ENCODE measurements around the gene TENT5C. TPM values are rescaled to one million over a fixed set of nuclear protein-coding genes. Genes with fewer than 3 reads are reported as not detected.

TENT5C gene
- total RNA-seq, 5 donors from 2014 or later (not counting 1 experiment from before 2014, with no cell fraction given), result 7.6 to 133 (median 11.2) TPM

DNA sequence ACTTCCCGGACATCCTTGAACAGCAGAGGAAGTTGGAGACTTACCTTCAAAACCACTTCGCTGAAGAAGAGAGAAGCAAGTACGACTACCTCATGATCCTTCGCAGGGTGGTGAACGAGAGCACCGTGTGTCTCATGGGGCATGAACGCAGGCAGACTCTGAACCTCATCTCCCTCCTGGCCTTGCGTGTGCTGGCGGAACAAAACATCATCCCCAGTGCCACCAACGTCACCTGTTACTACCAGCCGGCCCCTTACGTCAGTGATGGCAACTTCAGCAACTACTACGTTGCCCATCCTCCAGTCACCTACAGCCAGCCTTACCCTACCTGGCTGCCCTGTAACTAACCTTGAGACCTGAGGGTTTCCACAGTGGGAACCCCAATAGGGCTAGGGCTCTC lies 17.9 kb downstream of the TENT5C start:
- peak overlapping the region in 1 of 2 donors; percentile 17 for H3K27ac Mint-ChIP-seq
- no peaks in the 10 kb centered on the region for H3K27me3 Mint-ChIP-seq
- ATAC-seq (replicated peaks in 1 of 4) (peak in 1 of 4 experiments; percentile 16), DNase-seq (no peak)
- H3K4me3 ChIP-seq (ENCODE audit: control insufficient read depth in 1 of 2, extremely low read depth in 1 of 2, low read length in 1 of 2), result no peak overlapping the region
- H3K4me3 Mint-ChIP-seq, result no peak overlapping the region
- H3K36me3 Mint-ChIP-seq, result peaks cover 69% of the 10 kb centered on the region
- 98% methylated on average over 8 of the region's 13 CpGs for WGBS (ENCODE audit: insufficient coverage)
- CTCF ChIA-PET, result interaction anchor here (0.9 to 2.0 kb wide), 4 partner anchors 16 to 130 kb away, joined by 3 to 5 read pairs (median 4); no protein-coding TSS in a partner anchor
- peaks cover 0 to 9% of the 10 kb centered on the region in 2 experiments for H3K4me1 ChIP-seq (ENCODE audit: control insufficient read depth in 1 of 2, extremely low read depth in 1 of 2, insufficient read depth in 2 of 2, low read length in 2 of 2)
- H3K4me1 Mint-ChIP-seq, result peaks cover 16 to 44% (median 24%) of the 10 kb centered on the region in 3 donors
- POLR2A ChIA-PET, result interaction anchor here (0.6 to 1.1 kb wide), 3 partner anchors 11 to 34 kb away, joined by 3 to 8 read pairs (median 4); no protein-coding TSS in a partner anchor
- peaks cover 0 to 27% of the 10 kb centered on the region in 2 donors for H3K36me3 ChIP-seq (ENCODE audit: control insufficient read depth in 2 of 2, extremely low read depth in 1 of 2, insufficient read depth in 1 of 2, low read length in 1 of 2)
- H3K9me3 Mint-ChIP-seq, result no peaks in the 10 kb centered on the region
- H3K27ac ChIP-seq (ENCODE audit: low read length), result no peak overlapping the region
- no peaks in the 10 kb centered on the region for H3K27me3 ChIP-seq (replicated peaks in 1 of 2; ENCODE audit: control insufficient read depth in 2 of 2, extremely low read depth in 1 of 2, insufficient read depth in 2 of 2, low read length in 1 of 2)
- H3K9me3 ChIP-seq, result no peaks in the 10 kb centered on the region

DNA sequence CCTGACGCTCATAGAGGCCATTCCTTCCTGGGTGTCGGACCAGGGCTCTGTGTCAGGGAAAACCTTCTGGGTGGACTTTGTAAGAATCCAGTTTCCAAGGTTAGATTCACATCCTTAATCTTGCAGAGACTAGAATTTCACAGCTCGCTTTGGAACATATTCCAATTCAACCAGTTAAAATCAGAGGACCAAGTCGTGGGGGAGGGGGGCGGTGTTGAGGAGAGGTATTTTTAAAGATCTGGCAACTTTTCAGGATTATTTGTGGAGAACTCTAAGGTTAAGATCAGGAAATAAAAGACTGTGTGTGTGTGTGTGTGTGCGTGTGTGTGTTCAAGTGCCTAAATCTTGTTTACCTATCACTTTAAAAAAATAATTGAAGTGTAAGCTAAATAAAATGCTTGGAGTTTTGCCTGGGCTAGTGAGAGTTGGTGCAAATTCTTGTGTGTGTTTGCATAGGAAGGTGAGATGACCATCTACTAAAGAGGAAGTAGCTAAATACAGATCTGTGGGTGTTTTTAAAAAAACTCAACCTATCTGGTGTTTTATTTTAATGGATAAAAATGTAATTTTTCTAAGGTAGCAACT lies 21.8 kb downstream of the TENT5C start:
- no peak overlapping the region for H3K27ac ChIP-seq (ENCODE audit: low read length)
- no peak overlapping the region for H3K4me3 Mint-ChIP-seq
- H3K36me3 Mint-ChIP-seq, result peaks cover 59% of the 10 kb centered on the region
- no peaks in the 10 kb centered on the region for H3K9me3 Mint-ChIP-seq
- H3K9me3 ChIP-seq, result no peaks in the 10 kb centered on the region
- ATAC-seq (replicated peaks in 1 of 4) (no peak), DNase-seq (no peak)
- POLR2A ChIA-PET, result interaction anchor here (0.6 to 1.6 kb wide), 7 partner anchors 10 to 1491 kb away, joined by 3 to 8 read pairs (median 3); no protein-coding TSS in a partner anchor
- H3K4me1 ChIP-seq (ENCODE audit: control insufficient read depth in 1 of 2, extremely low read depth in 1 of 2, insufficient read depth in 2 of 2, low read length in 2 of 2), result peaks cover 0 to 6% of the 10 kb centered on the region in 2 experiments
- H3K36me3 ChIP-seq (ENCODE audit: control insufficient read depth in 2 of 2, extremely low read depth in 1 of 2, insufficient read depth in 1 of 2, low read length in 1 of 2), result peaks cover 0 to 24% of the 10 kb centered on the region in 2 donors
- CTCF ChIA-PET, result interaction anchor here (0.5 to 1.5 kb wide), 10 partner anchors 10 to 1310 kb away, joined by 3 to 8 read pairs (median 3); no protein-coding TSS in a partner anchor
- peak overlapping the region in 1 of 2 donors; percentile 17 for H3K27ac Mint-ChIP-seq
- 100% methylated on average over 1 of the region's 6 CpGs for WGBS (ENCODE audit: insufficient coverage)
- H3K4me1 Mint-ChIP-seq, result peaks cover 21 to 35% (median 24%) of the 10 kb centered on the region in 3 donors
- H3K4me3 ChIP-seq (ENCODE audit: control insufficient read depth in 1 of 2, extremely low read depth in 1 of 2, low read length in 1 of 2), result no peak overlapping the region
- H3K27me3 Mint-ChIP-seq, result peaks cover 0 to 4% of the 10 kb centered on the region in 2 donors
- H3K27me3 ChIP-seq (replicated peaks in 1 of 2; ENCODE audit: control insufficient read depth in 2 of 2, extremely low read depth in 1 of 2, insufficient read depth in 2 of 2, low read length in 1 of 2), result no peaks in the 10 kb centered on the region

DNA sequence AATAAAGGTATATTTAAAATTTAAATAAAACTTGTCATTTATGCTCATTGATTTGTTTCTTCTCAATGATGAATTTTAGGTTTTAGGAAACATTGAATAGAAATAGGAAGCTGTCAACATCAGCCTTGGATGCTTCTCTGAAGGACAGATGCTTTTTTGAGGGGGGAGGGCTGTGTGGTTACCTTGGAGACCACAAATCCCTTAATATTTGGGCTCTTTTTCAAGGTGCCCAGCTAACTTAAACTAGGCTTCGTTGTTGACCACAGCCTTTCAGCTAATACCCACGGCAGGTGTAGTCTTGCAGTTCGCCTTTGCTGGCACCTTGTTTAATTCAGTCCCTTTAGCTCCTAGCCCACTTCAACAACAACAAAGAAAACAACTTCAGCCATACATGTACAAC lies 22.5 kb downstream of the TENT5C start:
- H3K4me3 Mint-ChIP-seq, result no peak overlapping the region
- CTCF ChIA-PET, result interaction anchor here (0.5 to 1.5 kb wide), 8 partner anchors 14 to 1311 kb away, joined by 3 to 8 read pairs (median 3); no protein-coding TSS in a partner anchor
- Histone ChIP-seq H3K4me1 (ENCODE audit: control insufficient read depth in 1 of 2, extremely low read depth in 1 of 2, insufficient read depth in 2 of 2, low read length in 2 of 2) (no peaks in the 10 kb centered on the region), H3K27ac (ENCODE audit: low read length) (no peak overlapping the region), H3K36me3 (ENCODE audit: control insufficient read depth in 2 of 2, extremely low read depth in 1 of 2, insufficient read depth in 1 of 2, low read length in 1 of 2) (peaks cover 0 to 17% of the 10 kb centered on the region in 2 donors), H3K27me3 (replicated peaks in 1 of 2; ENCODE audit: control insufficient read depth in 2 of 2, extremely low read depth in 1 of 2, insufficient read depth in 2 of 2, low read length in 1 of 2) (no peaks in the 10 kb centered on the region), H3K9me3 (no peaks in the 10 kb centered on the region), H3K4me3 (ENCODE audit: control insufficient read depth in 1 of 2, extremely low read depth in 1 of 2, low read length in 1 of 2) (no peak overlapping the region)
- DNase-seq (no peak), ATAC-seq (replicated peaks in 1 of 4) (no peak)
- peaks cover 24 to 38% (median 24%) of the 10 kb centered on the region in 3 donors for H3K4me1 Mint-ChIP-seq
- H3K27ac Mint-ChIP-seq, result no peak overlapping the region
- POLR2A ChIA-PET, result interaction anchor here (0.6 to 1.6 kb wide), 6 partner anchors 9 to 307 kb away, joined by 3 to 8 read pairs (median 3); no protein-coding TSS in a partner anchor
- H3K9me3 Mint-ChIP-seq, result no peaks in the 10 kb centered on the region
- peaks cover 52% of the 10 kb centered on the region for H3K36me3 Mint-ChIP-seq
- H3K27me3 Mint-ChIP-seq, result peaks cover 0 to 4% of the 10 kb centered on the region in 2 donors
- WGBS (ENCODE audit: insufficient coverage), result 89% methylated on average over 3 of the region's 3 CpGs

DNA sequence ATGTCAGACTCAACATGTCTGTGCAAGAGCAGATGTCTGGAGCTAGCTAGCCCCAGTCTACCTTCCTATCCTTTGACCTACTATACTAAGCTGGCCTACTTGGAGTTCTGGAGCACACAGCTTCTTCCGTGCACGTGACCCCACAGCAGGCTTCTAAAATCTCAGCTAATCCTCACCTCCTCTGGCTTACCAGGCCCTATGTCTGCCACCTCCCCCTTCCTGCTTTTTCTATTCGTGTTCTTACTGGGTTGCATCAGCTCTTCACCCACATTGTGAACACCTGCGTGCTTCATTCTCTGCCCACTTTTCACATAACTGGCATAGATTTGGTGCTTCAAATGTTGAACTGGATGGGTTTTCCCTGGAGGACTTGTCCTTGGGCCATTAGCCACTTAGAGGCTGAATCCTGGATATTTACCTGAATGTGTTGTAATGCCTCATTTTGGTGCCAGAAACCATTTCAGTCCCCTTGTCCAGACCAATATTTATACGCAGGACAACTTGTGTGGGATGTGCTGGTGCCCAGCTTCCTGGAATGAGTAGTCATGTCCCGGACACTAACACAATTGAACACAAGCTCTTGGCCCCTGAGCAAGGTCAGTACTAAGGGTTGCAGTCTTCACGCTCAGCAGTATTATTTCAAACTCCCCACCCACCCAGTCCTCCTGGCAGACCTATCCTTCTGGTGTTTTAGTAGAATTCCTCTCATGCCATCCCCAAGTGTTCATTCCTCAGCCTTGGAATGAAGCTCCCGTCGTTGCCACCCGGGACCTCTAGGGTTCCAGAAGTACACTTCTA lies 24.0 kb downstream of the TENT5C start:
- WGBS (ENCODE audit: insufficient coverage), result 95% methylated on average over 8 of the region's 10 CpGs
- no peak overlapping the region for H3K27ac ChIP-seq (ENCODE audit: low read length)
- no peak overlapping the region for H3K4me3 ChIP-seq (ENCODE audit: control insufficient read depth in 1 of 2, extremely low read depth in 1 of 2, low read length in 1 of 2)
- CTCF ChIA-PET, result interaction anchor here (0.5 to 1.1 kb wide), 3 partner anchors 21 to 128 kb away, joined by 3 to 4 read pairs (median 3); no protein-coding TSS in a partner anchor
- no peak overlapping the region for H3K4me3 Mint-ChIP-seq
- no peak overlapping the region for H3K27ac Mint-ChIP-seq
- peaks cover 0 to 2% of the 10 kb centered on the region in 2 donors for H3K36me3 ChIP-seq (ENCODE audit: control insufficient read depth in 2 of 2, extremely low read depth in 1 of 2, insufficient read depth in 1 of 2, low read length in 1 of 2)
- no peak for DNase-seq
- H3K9me3 Mint-ChIP-seq, result no peaks in the 10 kb centered on the region
- peak in 1 of 4 experiments; percentile 4 for ATAC-seq (replicated peaks in 1 of 4)
- H3K4me1 ChIP-seq (ENCODE audit: control insufficient read depth in 1 of 2, extremely low read depth in 1 of 2, insufficient read depth in 2 of 2, low read length in 2 of 2), result peaks cover 0 to 3% of the 10 kb centered on the region in 2 experiments
- peaks cover 0 to 6% of the 10 kb centered on the region in 2 donors for H3K27me3 Mint-ChIP-seq
- POLR2A ChIA-PET, result interaction anchor here in 1 of 2 donors (0.6 kb wide), 1 partner anchor 625 kb away, joined by 3 read pairs; no protein-coding TSS in a partner anchor
- peaks cover 24 to 42% (median 24%) of the 10 kb centered on the region in 3 donors for H3K4me1 Mint-ChIP-seq
- no peaks in the 10 kb centered on the region for H3K27me3 ChIP-seq (replicated peaks in 1 of 2; ENCODE audit: control insufficient read depth in 2 of 2, extremely low read depth in 1 of 2, insufficient read depth in 2 of 2, low read length in 1 of 2)
- no peaks in the 10 kb centered on the region for H3K9me3 ChIP-seq
- peaks cover 37% of the 10 kb centered on the region for H3K36me3 Mint-ChIP-seq

DNA sequence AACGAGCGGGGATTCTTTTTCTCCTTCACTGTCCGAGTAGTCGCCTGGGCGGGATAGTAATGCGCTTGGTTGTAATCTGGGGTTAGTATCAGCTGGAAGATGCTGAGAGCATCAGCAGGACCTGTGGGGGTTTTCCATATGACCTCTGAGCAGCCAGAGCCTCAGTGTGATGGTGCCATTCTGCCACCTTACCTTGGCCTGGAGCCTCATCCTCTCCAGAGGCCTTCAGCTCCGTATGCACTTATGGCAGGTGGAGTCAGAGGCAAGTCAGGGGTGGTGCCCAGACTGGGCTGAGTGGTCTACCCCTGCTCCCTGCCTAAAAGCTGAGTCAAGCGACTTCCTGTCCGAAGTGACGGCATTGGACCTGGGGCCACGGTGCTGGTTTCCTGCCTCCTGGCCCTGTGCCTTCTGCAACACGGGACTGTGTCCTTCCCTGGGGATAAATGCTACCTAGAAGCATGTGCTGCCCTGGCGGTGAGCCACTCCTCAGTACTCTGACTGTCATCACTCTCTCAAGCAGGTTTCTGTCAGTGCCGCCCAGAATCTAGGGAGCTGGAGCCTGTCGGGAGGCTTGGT lies 24.7 kb downstream of the TENT5C start:
- no peak overlapping the region for H3K27ac Mint-ChIP-seq
- peaks cover 0 to 7% of the 10 kb centered on the region in 2 donors for H3K27me3 Mint-ChIP-seq
- H3K36me3 Mint-ChIP-seq, result peaks cover 31% of the 10 kb centered on the region
- 94% methylated on average over 13 of the region's 15 CpGs for WGBS (ENCODE audit: insufficient coverage)
- H3K27me3 ChIP-seq (replicated peaks in 1 of 2; ENCODE audit: control insufficient read depth in 2 of 2, extremely low read depth in 1 of 2, insufficient read depth in 2 of 2, low read length in 1 of 2), result no peaks in the 10 kb centered on the region
- peaks cover 24 to 38% (median 24%) of the 10 kb centered on the region in 3 donors for H3K4me1 Mint-ChIP-seq
- H3K4me3 Mint-ChIP-seq, result no peak overlapping the region
- ChIA-PET POLR2A (interaction anchor here (0.6 to 1.2 kb wide), 2 partner anchors 18 kb away, joined by 3 to 10 read pairs; no protein-coding TSS in a partner anchor), CTCF (interaction anchor here in 1 of 2 donors (1.1 to 2.3 kb wide), 2 partner anchors 21 to 44 kb away, joined by 3 to 11 read pairs; no protein-coding TSS in a partner anchor)
- H3K9me3 Mint-ChIP-seq, result no peaks in the 10 kb centered on the region
- DNase-seq (no peak), ATAC-seq (replicated peaks in 1 of 4) (no peak)
- no peaks in the 10 kb centered on the region for H3K36me3 ChIP-seq (ENCODE audit: control insufficient read depth in 2 of 2, extremely low read depth in 1 of 2, insufficient read depth in 1 of 2, low read length in 1 of 2)
- H3K4me1 ChIP-seq (ENCODE audit: control insufficient read depth in 1 of 2, extremely low read depth in 1 of 2, insufficient read depth in 2 of 2, low read length in 2 of 2), result peaks cover 0 to 3% of the 10 kb centered on the region in 2 experiments
- H3K27ac ChIP-seq (ENCODE audit: low read length), result no peak overlapping the region
- H3K9me3 ChIP-seq, result no peaks in the 10 kb centered on the region
- H3K4me3 ChIP-seq (ENCODE audit: control insufficient read depth in 1 of 2, extremely low read depth in 1 of 2, low read length in 1 of 2), result no peak overlapping the region

All from T-cell (primary cell).